ENCODE results near the gene RNF17. TPM values are rescaled to one million over a fixed set of nuclear protein-coding genes. Genes with fewer than 3 reads are reported as not detected.
A peak's percentile ranks its signal among the peaks of the same experiment; 100 is the strongest.

RNF17 gene
- total RNA-seq, 1 experiment from 2014 or later: not detected

DNA sequence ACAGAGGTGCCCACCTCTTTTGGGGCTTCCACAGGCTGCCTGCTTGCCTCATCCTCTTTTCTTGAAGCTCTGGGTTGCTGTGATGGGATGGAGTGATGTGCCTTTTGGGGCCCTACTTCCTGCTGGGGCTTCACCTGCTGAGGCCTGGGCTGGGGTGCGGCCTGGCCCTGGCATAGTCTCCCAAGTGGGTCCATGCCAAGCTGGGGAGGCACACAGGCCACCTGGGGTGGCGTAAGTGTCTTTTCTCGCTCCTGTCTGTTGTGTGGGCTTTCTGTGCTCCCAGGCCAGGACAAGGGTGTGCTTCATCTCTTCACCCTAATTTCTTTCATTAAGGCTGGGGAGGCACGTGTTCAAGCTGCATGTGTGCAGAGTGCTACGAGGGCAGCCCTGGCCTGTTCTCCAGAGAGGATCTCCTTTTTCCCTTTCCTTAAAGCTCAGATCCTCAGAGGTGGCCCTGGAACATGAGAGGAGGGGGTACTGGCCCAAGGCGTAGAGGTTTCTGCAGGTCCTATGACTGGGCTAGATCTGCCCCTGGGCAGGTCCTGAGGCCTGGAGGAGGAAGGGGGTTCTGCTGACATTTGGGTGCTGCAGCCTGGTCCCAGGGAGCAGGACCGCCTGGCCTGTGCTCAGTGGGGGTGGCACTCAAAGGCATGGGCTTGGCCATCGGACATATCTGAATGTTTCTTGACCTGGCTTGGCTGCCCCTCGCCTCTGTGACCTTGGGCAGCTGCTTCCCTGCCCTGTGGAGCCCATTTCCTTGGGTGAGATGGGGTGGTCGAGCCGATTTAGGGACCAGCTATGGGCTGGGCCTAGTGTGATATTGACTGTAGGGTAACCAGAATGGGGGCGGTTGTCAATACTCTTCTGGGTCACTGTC is 23.7 kb upstream of the RNF17 start:
- no peak for DNase-seq (ENCODE audit: low read depth, low spot score)
- in situ Hi-C loops (cut with HindIII; ENCODE audit: low pct_unique_long_range_greater_than_20kb, low sequenced_read_pairs): no loop called here

DNA sequence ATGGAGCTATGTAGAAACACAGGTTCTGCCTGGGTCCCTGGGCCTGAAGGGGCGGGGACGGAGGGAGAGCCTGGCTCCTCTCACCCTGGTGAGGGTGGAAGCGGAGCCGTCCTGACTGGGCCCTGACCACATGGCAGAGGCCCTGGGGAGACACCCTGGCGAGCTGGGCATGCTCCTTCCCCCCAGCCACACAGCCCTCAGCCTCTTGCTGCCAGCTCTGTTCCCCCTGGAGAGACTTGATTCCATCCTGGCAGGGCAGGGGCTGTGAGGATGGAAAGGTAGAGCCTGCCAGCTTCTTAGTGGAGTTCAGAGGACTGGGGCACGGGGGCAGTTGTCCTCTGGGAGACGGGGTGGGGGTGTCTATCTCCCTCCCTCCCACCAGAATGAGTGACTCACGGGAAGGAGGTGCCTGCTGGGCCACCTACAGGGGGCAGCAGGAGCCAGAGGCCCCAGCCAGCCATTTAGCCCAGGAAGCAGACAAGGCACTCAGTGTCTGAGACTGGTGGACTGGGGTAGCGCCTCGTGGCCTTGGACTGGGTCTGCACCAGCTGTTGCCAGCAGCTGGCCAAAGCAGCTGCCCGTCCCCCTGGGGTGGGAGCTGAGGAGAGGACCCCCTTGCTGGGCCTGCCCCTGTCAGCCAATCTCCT is 22.8 kb upstream of the RNF17 start:
- in situ Hi-C loops (cut with HindIII; ENCODE audit: low pct_unique_long_range_greater_than_20kb, low sequenced_read_pairs): no loop called here

DNA sequence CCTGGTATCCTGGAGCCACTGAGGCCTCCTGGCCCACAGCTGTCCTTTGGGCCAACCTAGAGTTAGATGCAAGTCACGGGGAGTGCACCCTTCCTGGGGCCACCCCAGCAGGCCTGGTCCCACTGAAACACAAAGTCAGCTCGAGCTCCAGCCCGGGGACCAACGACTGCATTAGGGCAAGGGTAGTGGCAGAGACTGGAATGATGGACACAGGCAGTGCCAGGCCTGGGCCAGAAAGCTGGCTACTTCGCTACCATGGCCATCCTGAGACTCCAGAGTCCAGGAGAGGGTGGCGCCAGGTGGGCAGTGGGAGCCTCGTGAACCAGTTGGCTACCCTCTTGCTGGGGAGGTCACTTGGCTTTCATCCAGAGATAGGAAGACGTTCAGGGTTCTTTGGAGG is 22.2 kb upstream of the RNF17 start:
- no peak for DNase-seq (ENCODE audit: low read depth, low spot score)
- in situ Hi-C loops (cut with HindIII; ENCODE audit: low pct_unique_long_range_greater_than_20kb, low sequenced_read_pairs): no loop called here

More for the DNA sequence above, 22.8 kb upstream of the RNF17 start:
- peak; percentile 67 for DNase-seq (ENCODE audit: low read depth, low spot score)

DNA sequence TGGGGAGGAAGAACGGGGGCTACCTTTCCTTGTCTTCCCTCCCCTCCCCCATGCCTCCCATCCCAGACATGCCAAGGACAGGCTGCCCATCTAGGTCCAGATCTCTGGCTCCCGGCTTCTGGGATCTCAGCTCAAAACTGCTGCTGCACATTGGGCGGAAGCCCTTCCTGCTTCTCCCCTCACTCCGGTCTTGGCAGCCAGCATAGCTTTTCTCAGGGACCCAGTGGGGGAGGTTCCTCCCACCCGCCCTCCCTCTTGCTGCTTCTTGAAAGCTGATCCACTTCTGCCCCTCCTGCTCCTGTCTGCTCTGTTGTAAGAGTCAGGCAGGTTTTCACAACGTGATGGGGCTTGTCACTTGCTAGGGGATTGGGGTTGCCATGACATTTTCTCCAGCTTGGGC is 21.7 kb upstream of the RNF17 start:
- in situ Hi-C loops (cut with HindIII; ENCODE audit: low pct_unique_long_range_greater_than_20kb, low sequenced_read_pairs): no loop called here
- DNase-seq (ENCODE audit: low read depth, low spot score): no peak

DNA sequence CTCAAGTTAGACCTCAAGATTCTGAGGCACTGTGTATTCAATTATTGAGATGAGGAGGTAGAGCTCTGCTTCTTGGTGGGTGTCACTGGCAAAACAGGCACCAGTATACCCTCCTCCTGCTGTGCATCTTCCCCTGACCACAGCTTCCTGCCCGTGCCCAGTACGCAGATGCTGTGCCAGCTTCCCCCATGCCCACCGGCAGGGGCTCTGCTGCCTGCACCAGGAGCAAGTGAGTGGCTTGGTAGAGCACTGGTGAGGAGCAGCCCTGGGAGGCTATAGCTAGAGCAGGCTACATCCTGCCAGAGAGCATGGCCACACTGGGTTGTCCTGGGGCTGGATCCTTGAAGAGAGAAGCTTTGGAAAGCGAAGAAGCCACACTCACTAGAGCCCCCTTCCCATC is 21.0 kb upstream of the RNF17 start:
- no peak for DNase-seq (ENCODE audit: low read depth, low spot score)
- in situ Hi-C loops (cut with HindIII; ENCODE audit: low pct_unique_long_range_greater_than_20kb, low sequenced_read_pairs): no loop called here

DNA sequence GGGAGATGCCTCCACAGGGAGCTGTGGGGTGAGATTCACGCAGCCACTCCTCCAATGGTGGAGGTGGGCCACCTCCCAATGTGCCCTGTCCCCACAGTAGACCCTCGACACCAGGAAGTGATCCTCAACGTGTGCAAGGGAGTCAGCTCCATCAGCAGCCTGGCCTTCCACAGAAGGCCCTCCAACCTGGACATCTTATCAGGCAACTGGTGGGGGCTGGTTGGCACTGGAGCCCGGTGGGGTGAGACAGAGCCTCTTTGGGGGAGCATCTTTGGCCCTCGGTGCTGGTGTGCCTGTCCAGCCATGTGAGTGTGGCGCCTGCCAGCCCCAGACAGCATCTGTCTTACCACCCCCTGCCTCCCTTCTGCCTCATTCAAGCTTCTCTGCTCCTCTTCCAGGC is 19.7 kb upstream of the RNF17 start:
- DNase-seq (ENCODE audit: low read depth, low spot score): no peak
- in situ Hi-C loops (cut with HindIII; ENCODE audit: low pct_unique_long_range_greater_than_20kb, low sequenced_read_pairs): no loop called here

DNA sequence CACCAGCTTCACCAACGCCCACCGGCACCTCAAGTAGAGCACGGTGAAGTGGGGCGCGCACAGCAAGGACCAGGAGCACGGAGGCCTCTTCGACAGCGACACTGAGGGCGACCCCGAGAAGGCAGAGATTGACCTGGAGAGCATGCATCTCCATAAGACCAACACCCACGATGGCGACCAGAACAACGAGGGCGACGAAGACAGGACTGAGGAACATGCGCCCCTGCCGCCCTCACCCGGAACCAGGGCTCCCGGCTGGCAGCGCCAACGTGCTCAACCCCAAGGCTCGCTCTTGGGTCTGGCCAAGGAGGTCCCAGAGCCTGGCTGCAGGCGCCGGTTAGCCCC is 18.5 kb upstream of the RNF17 start:
- DNase-seq (ENCODE audit: low read depth, low spot score): no peak
- in situ Hi-C loops (cut with HindIII; ENCODE audit: low pct_unique_long_range_greater_than_20kb, low sequenced_read_pairs): no loop called here

DNA sequence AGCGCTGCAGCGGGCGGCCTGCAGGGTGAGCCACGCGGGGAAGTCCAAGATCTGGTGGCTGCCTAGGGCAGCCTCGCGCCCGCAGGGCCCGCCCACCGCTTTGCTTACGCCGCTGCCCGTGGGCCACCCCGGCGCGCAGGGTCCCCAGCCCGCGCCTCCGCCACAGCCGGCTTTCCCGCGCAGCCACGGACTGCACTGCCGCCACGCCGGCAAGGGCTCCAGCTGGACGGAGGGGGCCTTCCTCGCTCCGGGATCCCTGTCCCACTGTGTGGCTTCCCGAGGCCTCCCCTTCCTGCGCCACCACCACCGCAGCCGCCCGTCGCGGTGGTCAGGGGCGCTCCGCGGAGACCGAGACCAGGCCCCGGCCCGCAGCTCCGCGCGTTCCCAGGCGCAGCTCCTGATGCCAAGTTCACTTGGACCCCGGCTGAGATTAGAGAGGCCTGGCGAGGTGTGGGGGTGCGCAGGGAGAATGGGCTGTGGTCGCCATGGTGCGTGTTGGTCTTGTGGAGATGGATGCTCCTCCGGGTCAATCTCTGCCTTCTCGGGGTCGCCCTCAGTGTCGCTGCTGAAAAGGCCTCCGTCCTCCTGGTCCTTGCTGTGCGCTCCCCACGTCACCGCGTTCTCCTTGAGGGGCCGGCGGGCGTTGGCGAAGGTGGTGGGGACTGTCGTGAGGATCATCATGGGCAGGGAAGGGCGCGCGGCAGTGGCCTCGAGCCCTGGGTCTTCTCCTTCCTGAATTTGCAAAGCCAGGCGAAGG is 17.9 kb upstream of the RNF17 start:
- in situ Hi-C loops (cut with HindIII; ENCODE audit: low pct_unique_long_range_greater_than_20kb, low sequenced_read_pairs): no loop called here
- DNase-seq (ENCODE audit: low read depth, low spot score): no peak

DNA sequence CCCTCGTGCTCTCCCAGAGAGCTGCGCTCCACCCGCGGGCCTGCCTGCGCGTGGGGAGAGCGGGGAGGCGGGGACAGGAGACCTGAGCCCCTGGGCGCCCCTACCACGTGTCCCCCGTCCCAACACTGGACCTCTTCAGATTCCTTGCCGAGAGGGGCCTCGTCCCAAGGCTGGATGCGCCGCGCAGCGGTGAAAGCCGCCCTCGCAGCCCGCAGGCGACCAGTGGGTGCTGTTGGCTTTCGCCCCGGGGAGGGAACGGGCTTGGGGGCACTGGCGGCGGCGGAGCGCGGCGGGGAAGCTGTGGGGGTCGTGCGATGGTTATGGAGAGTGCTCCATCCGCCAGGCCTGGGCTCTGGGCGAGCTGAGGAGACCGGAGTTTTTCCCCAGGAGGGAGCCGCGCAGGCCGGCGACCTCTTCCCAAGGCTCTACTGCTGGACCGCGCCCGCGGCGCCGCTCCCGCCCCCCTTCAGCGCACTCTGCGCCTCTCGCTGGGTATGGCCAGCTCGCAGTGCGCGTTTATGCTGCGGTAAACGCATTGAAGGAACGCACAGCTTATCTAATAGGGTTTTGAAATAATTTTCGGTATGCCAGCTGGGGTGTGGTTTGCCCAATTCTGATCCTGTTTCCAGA is 17.2 kb upstream of the RNF17 start:
- in situ Hi-C loops (cut with HindIII; ENCODE audit: low pct_unique_long_range_greater_than_20kb, low sequenced_read_pairs): no loop called here

DNA sequence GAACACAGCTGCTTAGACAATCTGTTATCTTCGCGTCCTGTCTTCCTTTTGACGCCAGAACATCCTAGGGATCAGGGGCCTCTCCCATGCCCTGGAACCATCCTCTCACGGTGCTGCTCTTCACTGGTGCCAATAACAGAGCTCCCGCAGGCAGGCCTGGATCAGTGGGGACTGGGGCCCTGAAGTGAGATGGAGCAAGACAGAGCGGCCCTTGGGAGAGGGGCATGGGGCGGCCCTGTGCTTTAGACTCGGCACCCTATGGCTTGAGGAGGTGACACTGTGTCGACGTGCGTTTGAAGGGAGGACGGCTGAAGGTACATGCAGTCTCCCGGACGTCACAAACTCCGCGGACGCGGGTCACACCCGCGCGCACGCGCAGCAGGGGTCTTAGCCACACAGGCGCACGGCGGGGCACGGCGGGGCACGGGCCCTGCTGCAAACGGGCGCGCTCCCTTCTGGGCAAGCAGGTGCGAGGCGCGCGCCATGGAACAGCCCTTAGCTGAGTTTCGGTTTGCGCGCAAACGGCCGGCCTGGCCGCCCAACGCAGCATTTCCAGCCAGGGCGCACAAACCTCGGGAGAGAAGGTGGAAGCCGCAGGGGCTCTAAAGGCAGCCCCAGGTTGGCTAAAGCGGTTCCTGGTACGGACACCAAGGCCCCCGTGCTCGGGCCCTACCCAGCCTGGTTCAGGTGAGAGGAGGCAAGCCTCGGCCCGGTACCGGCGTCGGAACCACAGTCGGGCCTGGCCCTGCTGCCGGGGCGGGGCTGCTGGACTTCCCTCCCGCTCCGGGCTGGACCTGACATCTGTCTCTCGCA is 16.5 kb upstream of the RNF17 start:
- in situ Hi-C loops (cut with HindIII; ENCODE audit: low pct_unique_long_range_greater_than_20kb, low sequenced_read_pairs): no loop called here
- no peak for DNase-seq (ENCODE audit: low read depth, low spot score)

More for the DNA sequence above, 17.2 kb upstream of the RNF17 start:
- no peak for DNase-seq (ENCODE audit: low read depth, low spot score)

DNA sequence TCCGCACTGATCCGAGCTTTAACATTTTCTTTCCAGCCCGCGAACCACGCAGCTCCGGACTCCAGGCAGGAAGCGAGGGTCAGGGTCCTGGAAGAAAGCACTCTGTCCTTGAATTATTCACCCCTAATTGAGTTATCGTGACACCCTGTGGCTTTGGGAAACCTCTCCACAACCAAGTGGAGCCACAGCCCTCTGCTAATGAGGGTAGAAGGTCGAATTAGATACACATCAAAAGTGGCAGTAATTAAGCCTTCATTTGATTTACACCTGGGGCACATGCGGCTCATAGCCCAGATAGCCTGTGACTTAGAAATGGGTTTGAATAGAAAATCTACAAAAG is 15.9 kb upstream of the RNF17 start:
- DNase-seq (ENCODE audit: low read depth, low spot score): no peak
- in situ Hi-C loops (cut with HindIII; ENCODE audit: low pct_unique_long_range_greater_than_20kb, low sequenced_read_pairs): no loop called here

DNA sequence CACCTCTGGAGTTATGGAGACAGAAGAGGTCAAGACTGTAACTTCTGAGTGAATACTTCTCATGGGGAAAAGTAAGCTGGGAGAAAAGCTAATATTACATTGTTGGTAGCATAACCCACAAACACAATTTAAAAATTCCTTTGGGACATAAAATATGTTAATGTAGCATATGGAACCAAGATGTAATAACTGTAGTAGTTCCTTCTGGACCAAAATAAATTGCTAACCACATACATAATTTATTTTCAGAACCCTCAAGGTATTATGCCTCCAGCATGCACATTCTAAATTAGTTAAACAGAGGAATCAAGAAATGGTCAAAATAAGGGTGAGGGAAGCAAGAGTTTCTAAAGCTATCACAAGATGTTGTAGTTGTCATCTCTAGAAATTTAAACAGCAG is 4.8 kb upstream of the RNF17 start:
- DNase-seq (ENCODE audit: low read depth, low spot score): no peak
- in situ Hi-C loops (cut with HindIII; ENCODE audit: low pct_unique_long_range_greater_than_20kb, low sequenced_read_pairs): no loop called here

DNA sequence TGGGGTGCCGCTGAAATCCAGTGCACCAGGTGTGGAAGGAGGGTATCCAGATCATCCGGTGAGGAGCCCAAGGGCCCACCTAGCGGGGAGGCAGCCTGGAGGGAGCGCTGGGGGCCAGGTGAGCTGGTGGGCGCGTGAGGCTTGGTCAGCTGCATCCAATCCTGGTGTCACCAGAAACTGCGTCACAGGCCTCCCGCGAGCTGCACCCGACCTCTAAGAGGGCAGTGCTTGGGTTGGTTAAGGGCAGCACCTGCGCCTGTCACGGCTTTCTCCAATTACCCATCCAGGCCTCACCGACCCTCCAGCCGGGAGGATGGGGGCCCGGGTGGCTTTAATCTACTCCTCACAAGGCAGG is 284 bp downstream of the RNF17 start:
- in situ Hi-C loops (cut with HindIII; ENCODE audit: low pct_unique_long_range_greater_than_20kb, low sequenced_read_pairs): no loop called here
- no peak for DNase-seq (ENCODE audit: low read depth, low spot score)

DNA sequence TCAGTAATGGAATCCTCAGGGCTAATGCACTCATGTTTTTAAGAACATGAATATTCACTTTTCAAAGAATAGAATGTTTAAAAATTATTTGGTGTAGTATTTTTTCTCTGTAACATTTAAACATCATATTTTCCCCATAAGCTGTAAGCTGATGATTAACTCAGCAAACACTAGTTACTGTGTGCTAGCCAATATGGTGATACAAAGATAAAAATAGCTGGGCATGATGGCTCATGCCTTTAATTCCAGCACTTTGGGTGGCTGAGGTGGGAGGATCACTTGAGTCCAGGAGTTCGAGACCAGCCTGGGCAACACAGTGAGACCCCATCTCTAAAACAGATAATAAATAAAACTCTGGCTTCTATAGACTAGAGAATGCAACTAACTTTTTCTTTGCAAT is 13.2 kb downstream of the RNF17 start:
- DNase-seq (ENCODE audit: low read depth, low spot score): no peak
- in situ Hi-C loops (cut with HindIII; ENCODE audit: low pct_unique_long_range_greater_than_20kb, low sequenced_read_pairs): no loop called here

DNA sequence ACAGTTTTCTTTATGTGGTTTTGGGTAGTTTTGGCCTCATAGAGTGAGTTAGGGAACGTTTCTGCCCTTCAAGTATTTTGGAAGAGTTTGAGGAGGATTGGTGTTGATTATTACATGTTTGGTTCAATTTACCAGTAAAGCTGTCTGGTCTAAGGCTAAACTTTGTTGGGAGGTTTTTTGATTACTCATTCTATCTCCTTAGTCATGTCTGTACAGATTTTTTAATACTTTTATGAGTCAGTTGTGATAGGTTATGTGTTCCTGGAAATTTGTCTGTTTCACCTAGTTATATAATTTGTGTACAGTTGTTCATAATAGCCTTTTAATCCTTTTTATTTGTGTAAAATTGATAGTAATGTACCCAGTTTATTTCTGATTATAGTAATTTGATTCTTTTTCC is 20.4 kb downstream of the RNF17 start:
- no peak for DNase-seq (ENCODE audit: low read depth, low spot score)

DNA sequence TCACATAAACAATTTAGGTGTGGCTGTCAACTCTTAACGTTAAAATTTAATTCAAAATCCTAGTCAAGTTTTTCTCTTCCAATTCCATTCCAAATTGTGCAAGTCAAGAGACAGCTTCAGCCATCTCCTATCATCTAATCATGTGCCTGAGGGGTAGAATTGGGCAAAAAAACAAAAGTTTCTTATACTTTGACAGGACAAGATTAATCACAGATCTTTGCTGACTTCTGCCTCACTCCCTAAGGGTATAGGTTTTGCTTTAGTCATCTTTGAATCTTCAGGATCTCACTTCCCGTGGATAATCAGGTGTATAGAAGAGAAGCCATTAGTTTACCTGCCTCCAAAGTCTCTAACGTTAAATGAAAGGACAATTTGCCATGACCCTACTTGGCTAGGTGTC is 24.6 kb downstream of the RNF17 start:
- DNase-seq (ENCODE audit: low read depth, low spot score): no peak
- in situ Hi-C loops (cut with HindIII; ENCODE audit: low pct_unique_long_range_greater_than_20kb, low sequenced_read_pairs): no loop called here

More for the DNA sequence above, 20.4 kb downstream of the RNF17 start:
- in situ Hi-C loops (cut with HindIII; ENCODE audit: low pct_unique_long_range_greater_than_20kb, low sequenced_read_pairs): no loop called here

DNA sequence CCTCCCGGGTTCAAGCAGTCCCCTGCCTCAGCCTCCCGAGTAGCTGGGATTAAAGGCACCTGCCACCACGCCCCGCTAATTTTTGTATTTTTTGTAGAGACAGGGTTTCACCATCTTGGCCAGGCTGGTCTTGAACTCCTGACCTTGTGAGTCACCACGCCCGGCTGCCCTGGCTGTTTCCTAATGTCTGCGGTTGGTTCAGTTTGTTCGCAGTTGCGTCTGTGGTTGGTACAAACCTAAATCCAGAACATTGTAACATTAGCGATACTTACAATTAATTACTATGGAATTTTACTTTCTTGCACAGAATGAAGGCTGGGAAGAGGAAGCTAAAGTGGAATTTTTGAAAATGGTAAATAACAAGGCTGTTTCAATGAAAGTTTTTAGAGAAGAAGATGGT is 38.1 kb downstream of the RNF17 start:
- in situ Hi-C loops (cut with HindIII; ENCODE audit: low pct_unique_long_range_greater_than_20kb, low sequenced_read_pairs): no loop called here

DNA sequence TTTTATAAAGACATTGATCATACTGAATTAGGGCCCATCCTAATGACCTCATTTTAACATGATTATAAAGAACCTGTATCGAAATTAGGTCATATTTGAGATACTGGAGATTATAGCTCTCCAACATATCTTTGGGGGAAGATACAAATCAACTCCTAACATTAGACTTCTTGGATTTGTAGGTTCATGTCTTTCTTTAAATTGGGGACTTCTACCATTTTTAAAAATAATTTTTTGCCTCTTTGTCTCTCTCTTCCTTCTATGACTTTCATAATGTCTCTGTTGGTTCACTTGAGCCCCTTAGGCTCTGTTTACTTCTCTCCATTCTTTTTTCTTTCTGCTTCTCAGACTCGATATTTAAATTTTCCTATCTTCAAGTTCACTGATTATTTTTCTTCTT is 57.2 kb downstream of the RNF17 start:
- DNase-seq (ENCODE audit: low read depth, low spot score): no peak
- in situ Hi-C loops (cut with HindIII; ENCODE audit: low pct_unique_long_range_greater_than_20kb, low sequenced_read_pairs): no loop called here

More for the DNA sequence above, 38.1 kb downstream of the RNF17 start:
- DNase-seq (ENCODE audit: low read depth, low spot score): no peak
